GM21619 (cell line): ENCODE data around the gene DBF4.
"Not testable (repeated sequence)": the region's sequence is repeated elsewhere in the genome, so short reads cannot be mapped to it uniquely, and the experiment has no call there.

Experiments
- ATAC-seq: cut with Tn5 transposase; IDR thresholded peaks from one replicate; pipeline ENCODE4 v1.9.1; 2021; ENCODE audit not compliant: unreplicated experiment

The DBF4 gene, protein sequence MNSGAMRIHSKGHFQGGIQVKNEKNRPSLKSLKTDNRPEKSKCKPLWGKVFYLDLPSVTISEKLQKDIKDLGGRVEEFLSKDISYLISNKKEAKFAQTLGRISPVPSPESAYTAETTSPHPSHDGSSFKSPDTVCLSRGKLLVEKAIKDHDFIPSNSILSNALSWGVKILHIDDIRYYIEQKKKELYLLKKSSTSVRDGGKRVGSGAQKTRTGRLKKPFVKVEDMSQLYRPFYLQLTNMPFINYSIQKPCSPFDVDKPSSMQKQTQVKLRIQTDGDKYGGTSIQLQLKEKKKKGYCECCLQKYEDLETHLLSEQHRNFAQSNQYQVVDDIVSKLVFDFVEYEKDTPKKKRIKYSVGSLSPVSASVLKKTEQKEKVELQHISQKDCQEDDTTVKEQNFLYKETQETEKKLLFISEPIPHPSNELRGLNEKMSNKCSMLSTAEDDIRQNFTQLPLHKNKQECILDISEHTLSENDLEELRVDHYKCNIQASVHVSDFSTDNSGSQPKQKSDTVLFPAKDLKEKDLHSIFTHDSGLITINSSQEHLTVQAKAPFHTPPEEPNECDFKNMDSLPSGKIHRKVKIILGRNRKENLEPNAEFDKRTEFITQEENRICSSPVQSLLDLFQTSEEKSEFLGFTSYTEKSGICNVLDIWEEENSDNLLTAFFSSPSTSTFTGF

DNA sequence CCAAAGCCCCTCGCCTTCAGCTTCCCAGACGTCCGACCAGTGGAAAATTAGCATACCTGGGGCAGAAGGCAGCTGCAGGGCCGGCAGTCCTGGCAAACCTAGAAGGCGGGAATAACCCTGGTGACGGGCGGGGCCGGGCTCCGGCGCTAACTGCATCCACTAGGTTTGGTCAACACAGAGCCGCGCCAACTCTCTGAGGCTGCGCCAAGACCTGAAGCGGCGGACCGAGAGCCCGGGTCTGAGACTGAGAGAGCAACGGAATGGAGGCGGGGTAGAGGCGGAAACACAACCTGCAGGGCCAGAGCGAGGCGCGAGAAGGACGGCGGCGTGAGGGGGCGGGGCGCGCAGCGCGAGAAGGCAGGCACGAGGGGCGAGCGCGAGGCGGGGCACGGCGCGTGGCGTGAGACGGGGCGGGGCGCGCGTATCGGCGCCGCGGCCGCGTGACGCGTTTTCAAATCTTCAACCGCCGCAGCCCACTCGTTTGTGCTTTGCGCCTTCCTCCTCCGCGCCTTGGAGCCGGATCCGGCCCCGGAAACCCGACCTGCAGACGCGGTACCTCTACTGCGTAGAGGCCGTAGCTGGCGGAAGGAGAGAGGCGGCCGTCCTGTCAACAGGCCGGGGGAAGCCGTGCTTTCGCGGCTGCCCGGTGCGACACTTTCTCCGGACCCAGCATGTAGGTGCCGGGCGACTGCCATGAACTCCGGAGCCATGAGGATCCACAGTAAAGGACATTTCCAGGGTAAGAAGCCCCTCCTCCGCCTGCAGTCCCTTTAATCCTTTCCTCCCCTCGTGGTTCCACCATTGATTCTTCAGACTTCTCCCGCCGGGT lies at the start of gene DBF4, which contains the start of gene SLC25A40:
Gene DBF4 (plus strand): TSS at position 454 of the 829 bp plus-strand sequence. CDS start 240 bp downstream, at position 694.
Gene SLC25A40 (minus strand): TSS at position 321 of the 829 bp plus-strand sequence. CDS start 17,633 bp downstream, outside the sequence.
- ATAC-seq: peak; percentile 87

DNA sequence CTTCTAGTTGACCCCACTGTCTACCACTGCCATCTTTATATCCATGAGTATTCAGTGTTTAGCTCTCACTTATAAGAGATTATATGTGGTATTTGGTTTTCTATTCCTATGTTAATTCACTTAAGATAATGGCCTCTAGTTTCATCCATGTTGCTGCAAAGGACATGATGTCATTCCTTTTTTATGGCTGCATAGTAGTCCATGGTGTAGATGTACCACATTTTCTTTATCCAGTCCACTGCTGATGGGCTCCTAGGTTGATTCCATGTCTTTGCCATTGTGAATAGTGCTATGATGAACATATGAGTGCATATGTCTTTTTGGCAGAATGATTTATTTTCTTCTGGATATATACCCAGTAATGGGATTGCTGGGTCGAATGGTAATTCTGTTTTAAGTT lies 47.9 kb upstream of the DBF4 start:
- ATAC-seq: not testable (repeated sequence)

DNA sequence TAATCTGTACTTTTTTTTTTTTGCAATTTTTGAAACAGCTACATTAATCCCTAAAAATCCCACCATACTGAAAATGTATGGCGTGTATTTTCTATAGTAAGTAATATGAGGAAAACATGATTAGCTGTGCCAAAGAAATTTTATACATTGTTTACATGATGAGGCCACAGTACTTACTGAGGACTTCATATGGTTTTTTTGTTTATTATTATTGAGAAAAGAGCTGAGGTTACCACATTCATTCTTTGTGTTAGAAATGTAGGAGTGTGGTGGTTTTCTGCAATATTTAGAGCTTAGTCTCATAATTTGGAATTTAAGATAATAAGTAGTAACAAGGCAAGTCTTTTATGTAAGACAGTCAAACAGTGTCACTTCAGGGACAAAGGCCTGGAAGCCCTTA lies 45.2 kb upstream of the DBF4 start:
- ATAC-seq: no peak

DNA sequence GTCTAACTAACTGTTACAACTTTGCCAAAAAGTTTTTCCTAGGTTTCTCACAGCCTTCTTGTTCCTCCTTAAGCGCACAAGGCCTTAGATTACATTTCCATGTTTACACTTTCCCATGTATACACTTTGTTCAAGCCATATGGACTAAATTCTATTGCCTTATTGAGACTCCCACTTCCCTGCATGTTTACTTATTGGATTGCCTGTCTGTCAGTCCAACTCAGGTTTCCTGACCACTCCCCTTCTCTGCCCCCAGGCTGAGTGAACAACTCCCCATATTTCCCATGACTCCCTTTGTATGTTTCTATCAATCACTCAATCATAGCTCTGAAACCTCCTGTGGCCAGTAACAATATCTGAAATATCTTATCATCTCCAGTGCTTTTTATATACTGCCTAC lies 43.2 kb upstream of the DBF4 start:
- no peak for ATAC-seq

DNA sequence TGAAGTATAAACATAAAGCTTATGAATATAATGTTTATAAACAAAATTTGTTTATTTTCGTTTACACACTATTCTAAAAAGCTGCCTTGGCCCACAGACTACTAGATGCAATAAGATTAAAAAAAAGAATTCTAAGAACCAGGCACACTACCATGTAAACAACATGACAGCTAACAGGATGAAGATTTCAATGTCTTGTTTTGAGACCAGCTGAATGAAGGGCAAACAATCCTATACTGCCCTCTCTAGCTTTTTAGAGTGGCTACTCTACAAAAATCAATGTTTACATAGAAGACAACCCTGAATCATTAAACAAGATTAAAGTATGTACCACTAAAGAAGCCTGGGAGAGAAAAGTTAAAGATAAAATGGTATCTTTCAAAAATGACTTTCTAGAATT lies 38.7 kb upstream of the DBF4 start:
- ATAC-seq: no peak

DNA sequence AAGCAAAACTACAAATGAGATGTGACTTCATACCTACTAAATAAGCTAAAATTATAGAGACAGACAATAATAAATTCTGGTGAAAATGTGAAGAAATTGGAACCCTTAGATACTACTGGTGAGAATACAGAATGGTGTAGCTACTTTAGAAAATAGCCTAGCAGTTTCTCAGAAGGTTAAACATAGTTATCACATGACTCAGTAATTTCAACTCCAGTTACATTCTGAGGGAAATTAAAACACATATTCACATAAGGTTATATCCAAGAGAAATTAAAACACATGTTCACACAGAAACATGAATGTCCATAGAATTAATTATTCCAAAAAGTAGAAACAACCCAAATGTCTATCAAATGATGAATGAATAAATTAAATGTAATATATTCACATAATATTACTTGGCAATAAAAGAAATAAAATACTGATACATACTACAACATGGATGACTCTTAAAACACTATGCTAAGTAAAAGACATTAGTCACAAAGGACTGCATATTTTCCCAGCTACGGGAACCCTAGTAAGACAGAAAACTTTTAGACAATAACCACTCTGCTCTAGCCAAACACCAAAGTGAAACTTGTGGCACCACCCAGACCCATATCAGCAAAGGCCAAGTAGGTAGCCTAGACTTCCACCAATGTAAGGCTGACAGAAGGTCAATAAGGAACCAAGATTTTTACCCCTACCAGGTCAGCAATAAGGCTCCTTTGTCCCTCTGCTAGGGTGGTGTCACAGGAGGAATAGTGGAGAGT lies 25.3 kb upstream of the DBF4 start:
- ATAC-seq: no peak

DNA sequence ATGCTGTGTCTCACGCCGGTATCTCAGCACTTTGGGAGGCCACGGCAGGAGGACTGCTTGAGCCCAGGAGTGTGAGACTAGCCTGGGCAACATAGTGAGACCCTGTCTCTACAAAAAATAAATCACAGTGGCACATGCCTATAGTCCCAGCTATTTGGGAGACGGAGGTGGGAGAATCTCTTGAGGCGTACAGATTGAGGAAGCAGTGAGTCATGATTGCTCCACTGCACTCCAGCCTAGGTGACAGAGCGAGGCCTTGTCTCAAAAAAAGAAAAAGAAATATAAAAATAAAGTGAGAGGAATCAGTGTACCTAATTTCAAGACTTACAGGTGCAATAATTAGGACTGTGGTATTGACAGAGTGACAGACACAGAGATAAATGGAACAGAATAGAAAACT lies 24.0 kb upstream of the DBF4 start:
- no peak for ATAC-seq

DNA sequence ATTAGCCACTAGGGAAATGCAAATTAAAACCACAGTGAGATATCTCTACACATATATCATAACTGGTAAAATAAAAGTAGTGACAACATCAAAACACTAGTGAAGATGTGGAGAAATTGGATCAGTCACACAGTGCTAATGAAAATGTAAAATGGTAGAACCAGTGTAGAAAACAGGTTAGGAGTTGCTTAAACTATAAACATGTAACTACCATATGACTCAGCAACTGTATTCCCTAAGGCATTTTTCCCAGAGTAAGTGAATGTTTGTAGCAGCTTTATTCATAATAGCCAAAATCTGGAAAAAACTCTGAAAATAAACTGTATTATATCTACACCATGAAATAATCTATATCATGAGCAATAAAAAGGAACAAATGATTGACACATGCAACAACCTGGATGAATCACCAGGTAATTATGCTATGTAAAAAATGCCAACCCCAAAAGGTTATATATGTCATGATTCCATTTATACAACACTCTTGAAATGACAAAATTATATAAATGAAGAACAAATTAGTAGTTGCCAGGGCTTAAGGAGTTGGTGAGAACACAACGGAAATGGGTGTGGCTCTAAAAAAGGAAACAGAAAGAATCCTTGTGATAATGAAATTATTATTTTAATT lies 22.9 kb upstream of the DBF4 start:
- ATAC-seq: no peak

DNA sequence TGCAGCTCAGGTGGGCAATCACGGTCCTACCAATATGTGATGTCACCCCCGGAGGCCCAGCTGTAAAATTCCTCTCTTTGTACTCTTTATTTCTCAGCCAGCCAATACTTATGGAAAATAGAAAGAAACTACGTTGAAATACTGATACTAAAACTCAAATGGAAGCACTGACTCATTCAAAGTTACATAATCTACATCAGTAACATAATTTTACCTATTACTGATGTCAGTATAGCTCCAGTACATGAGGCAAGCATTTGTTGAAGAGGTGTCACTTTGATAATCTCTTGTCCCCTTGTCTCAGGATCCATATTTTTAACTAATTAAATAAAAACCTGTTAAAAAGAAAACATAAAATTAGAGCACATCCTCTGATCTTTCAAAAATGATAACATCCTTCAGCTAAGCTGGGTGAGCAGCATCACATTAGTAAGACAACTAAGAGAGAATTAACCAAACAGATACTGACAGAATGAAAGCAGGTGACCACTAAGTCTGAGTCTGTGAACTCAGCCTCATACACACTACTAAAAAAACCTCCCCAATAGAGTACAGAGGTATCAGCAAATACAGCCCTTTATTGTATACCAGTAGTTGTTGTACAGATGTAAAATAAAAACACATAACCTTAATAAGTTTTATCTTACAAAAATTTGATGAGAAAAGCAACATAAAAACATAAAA lies 17.7 kb upstream of the DBF4 start:
- no peak for ATAC-seq

DNA sequence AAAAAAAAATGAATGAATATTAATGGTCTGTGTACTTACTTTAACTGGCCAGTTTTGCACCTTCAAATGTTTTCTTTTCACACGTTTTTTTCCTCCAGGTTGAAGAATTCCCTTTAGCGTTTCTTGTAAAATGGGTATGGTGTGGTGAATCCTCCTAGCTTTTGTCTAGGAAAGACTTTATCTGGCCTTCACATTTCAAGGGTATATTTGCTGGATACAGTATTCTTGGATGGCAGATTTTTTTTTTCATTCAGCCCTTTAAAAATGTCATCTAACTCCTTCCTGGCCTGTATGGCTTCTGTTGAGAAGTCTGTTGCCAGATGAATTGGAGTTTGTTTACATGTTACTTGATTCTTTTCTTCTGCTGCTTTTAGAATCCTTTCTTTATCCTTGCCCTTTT lies 10.2 kb upstream of the DBF4 start:
- ATAC-seq: no peak

DNA sequence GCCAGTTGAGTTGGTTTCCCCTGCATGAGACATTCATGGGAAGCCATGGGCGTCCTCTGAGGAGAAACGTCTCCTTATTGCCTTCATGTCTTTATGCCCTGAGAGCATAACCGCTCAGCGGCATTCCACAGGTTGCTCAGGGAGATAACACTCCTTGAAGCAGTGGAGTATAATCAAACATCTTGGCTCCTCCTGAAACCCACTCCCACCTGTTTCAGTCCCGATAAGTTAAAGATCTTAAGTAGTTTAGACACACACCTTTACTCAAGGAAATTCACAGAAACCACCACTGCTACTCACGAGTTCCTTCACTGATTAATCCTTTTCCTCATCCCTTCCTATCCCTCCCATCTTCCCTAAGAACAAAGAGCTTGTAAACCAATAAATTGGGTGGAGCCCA lies 9.8 kb upstream of the DBF4 start:
- ATAC-seq: not testable (repeated sequence)

DNA sequence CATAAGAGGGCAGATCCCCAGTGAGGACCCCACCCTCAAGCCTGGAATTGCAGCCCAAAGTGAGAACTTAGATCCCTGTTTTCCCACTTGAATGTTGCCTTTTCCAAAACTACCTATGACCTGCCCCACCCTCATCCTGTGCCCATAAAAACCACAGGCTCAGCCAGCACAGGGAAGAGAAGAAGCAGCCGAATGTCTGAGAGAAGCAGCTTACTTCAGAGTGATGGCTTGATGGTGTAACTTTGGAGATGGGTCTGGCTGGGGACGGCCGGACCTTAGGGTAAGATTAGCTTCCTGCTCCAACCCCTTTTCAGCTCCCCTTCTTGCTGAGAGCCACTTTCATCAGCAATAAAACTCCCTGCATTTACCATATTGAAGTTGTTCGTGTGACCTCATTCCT lies 5.8 kb upstream of the DBF4 start:
- ATAC-seq: no peak

DNA sequence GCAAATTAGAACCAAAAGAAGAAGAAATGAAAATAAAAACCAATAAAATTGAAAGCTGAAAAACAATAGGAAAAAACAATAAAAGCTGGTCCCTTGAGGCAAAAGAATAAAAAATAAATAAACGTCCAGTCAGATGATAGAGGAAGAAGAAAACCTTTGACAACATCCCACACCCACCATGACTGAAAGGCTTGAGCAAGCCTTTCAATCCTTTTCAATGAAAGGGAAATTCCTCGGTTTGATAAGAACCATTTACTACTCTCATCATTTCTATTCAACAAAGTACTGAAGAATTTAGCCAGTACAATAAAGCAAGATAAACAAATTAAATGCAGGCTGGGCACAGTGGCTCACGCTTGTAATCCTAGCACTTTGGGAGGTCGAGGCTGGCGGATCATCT lies 3.9 kb upstream of the DBF4 start:
- no peak for ATAC-seq

DNA sequence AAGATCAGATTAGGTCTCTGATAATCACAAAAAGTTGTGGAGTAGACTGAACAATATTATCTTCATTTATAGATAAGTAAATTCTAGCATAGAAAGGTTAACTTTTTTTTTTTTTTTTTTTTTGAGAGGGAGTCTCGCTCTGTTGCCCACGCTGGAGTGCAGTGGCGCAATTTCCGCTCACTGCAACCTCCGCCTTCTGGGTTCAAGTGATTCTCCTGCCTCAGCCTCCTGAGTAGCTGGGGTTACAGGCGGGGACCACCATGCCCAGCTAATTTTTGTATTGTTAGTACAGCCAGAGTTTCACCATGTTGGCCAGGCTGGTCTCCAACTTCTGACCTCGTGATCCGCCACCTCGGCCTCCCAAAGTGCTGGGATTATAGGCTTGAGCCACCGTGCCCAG lies 3.0 kb upstream of the DBF4 start:
- ATAC-seq: not testable (repeated sequence)

DNA sequence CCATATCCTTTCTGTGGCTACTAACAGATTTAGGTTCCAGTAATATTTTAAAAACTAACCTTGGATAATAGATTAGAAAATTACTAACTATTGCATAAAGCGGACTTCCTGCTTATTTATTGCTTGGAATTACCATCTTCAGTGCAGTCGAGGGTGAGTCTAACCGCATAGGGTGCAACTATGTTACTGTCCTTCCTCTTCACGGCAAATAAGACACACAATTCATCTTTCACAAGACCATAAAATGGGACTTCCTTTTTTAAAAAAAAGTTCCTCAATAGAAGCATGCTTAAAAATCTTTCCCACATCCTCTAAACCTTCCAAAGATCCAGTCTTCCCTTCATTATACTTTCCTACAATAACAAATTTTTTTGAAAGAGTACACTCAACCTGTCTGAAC lies 2.2 kb upstream of the DBF4 start:
- no peak for ATAC-seq

DNA sequence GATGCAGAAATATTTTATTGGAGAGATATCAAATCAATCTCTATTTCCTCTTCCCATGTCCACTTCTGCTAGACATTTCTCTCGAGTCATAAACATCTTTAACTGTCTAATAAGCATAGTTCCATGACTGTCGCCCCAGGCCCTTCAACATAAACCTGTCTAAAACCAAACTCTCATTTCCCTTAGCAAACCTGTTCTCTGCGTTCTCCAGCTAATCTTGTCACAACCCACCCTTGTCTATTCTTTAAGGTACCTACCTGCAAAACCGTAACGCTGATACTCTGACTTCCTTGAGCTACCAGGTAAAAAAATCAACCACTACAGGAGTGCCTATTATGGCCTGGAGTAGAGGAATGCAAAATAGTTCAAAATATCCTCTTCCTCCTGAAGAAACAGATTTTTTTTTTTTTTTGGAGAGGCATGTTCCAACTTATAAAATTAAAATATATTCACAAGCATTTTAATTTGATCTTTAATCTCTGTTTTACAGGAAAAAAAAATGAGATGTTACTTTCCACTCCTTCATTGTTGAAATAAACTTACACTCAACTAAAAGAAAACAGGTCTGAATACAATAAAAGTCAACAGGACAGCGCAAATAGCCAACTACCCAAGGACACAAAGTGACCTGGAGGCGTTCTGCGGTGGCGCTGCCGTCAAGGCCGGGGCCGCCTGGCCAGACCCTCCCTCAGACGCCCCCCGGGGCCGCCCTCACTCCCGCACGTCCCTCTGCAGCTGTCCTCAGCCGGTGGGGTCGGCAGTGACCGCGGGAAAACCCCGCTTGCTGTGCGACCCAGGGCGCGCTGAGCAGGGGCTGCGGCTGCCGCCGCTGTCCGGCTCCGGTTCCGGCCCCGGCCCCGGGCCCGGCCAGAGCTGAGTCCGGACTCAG lies 898 bp upstream of the DBF4 start:
- peak; percentile 16 for ATAC-seq

DNA sequence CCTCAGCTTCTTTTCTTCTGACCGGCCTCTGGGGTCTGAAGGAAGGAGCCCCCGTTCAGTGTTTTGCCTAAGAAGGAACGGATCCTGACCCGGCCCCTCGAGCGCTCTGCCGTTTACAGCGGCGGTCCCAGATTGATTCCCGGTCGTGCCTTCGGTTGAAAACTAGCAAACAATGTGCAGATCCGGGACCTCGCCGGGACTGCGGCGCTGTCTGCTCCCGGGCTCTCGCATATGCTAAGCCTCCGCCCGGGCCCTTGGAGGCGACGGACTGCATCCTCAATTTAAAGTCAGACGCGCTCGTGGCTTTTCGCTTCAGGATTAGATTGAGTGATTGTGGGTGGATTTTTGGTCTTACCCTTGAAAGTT lies 559 bp downstream of the DBF4 start:
- ATAC-seq: peak; percentile 4

DNA sequence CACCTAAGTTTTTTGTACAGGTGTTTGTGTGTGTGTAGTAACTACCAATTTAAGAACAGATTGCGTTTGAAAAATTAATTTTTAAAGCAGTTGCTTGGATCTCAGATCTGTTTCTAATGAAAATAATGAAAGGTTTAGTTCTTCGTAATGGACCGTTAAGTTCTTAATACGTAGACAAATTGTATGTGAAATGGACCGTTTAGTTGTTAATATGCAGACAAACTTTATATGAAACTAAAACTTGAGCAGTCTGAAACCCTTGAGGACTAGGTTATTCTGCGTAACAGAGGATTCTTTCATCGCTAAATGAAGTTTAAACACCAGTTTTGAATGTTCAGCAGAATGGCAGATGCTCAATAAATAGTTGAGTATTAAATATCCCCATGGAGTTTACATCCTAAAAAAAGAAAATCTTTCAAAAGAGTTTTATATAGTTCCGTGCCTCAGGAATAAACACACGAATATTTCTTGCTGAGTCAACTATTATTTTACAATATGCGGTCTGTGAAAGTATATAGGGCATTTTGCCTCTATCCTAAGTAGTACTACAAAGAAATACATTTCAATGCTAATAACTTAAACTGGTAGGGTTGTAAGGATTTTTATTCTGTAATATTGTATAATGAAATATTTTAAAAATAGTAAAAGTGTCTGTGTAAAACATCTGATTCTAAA lies 1.2 kb downstream of the DBF4 start:
- ATAC-seq: no peak
